ENCODE results near the gene APOE.

APOE gene

GRCh38 chr19:44954649-44955504 is 49.3 kb downstream of the APOE start, which contains the start of gene CLPTM1:
TSS of gene CLPTM1 (plus strand) at chr19:44955380. CDS start at chr19:44955396, 16 bp downstream.
- peak; percentile 97 for DNase-seq

DNA sequence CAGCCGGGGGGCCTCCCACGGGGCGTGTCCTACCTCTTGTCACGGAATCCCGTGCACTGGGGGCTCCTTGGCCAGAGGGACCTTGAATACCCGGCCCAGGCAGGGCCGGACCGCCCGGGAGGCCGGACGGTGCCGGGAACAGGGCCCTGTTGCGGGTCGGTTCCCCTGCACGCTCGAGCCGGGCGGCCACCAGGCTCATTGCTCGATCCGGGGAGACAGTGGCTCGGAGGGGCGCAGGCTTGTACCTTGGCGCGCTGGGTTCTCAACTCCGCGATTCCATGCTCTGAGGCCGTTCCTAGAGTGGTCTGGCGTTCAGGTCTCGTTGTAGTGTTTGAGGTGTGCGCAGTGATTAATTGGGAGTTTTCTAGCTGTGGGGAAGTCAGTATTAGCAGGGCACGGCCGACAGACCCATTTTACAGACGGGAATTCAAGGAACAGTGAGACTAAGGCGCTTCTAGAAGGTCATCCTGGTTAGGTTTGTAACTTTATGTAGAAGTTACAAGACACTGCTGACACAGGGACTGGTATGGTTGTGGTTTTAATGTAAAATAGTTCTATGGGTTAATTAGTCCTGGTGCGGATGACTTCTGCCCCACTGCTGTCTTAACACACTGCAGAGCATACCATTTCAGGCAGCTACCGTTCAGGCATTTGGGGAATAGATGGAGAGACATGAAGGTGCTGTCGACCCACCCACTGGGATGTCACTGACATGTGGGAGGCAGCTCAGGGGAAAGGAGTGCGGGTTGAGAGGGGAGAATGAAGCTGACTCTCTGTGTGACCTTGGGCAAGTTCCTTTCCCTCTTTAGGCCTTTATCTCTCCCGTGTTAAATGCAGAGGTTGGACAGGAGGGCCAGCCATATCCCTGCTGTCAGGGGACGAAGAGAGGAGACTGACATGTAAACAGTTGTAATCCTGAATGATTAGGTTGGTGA is 50.2 kb downstream of the APOE start:
- peak; percentile 28 for DNase-seq

DNA sequence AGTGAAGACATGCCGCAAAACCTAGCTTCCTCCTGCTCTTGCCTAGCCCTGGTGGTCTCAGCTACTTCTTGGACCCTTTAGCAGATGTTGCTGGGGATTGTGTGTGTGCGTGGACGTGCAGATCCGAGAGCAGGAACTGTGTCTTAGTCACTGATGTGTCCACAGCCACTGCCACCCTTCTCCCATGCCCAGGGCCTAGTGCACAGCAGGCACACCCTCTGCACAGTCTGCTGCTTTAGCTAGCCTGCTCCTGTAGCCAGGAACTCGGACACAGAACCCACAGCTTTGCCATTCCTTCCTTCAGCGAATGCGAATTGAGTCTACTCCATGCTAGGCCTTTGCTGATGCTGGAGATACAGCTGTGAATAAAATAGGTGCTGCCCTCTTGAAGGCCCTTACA is 51.9 kb downstream of the APOE start:
- no peak for DNase-seq

DNA sequence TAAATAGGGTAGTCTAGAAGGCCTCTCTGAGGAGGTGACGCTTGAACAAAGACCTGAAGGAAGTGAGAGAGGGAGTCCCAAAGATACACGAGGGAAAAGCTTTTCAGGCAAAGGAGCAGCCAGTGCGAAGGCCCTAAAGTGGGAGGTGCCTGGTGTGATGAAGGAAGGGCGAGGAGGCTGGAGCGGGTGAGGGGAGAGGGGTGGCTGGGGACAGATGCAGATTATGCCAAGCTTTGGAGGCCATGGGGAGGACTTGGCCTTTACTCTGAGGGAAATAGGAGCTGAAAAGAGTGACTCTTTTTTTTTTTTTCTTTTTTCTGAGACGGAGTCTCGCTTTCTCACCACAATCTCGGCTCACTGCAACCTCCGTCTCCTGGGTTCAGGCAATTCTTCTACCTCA is 52.5 kb downstream of the APOE start:
- no peak for DNase-seq

Measured in stimulated activated CD8-positive, alpha-beta memory T cell treated with anti-CD3 and anti-CD28 coated beads, Interleukin-4, amount 100 ng/mL, for 48 hours (primary cell).